GM12875 (cell line): ENCODE results near the gene SLC25A30.

ENCODE experiments used
- H3K4me3 ChIP-seq: one replicate; pipeline ENCODE4 v1.5.1; 2011; ENCODE audit warnings: low read depth, low read length, control low read depth
- CTCF ChIP-seq: IDR thresholded peaks from 2 replicates; pipeline ENCODE4 v1.5.1; 2011; ENCODE audit warnings: low read depth, mild to moderate bottlenecking, control low read depth, inconsistent platforms, low read length, moderate library complexity, borderline replicate concordance; ENCODE audit not compliant: insufficient read depth

Gene SLC25A30

GRCh38 chr13:45417790-45418534 is at the start of gene SLC25A30:
Gene SLC25A30 (minus strand): TSS chr13:45418373. CDS start chr13:45411425, 6,948 bp downstream.
- no peak for TF ChIP-seq CTCF
- peak within 1 kb of the TSS; percentile 67 for H3K4me3 ChIP-seq

- H3K4me3 ChIP-seq: no peak overlapping the region
- no peak for TF ChIP-seq CTCF
Measured at GRCh38 chr13:45466359-45466758, 48.2 kb upstream of the SLC25A30 start.

DNA sequence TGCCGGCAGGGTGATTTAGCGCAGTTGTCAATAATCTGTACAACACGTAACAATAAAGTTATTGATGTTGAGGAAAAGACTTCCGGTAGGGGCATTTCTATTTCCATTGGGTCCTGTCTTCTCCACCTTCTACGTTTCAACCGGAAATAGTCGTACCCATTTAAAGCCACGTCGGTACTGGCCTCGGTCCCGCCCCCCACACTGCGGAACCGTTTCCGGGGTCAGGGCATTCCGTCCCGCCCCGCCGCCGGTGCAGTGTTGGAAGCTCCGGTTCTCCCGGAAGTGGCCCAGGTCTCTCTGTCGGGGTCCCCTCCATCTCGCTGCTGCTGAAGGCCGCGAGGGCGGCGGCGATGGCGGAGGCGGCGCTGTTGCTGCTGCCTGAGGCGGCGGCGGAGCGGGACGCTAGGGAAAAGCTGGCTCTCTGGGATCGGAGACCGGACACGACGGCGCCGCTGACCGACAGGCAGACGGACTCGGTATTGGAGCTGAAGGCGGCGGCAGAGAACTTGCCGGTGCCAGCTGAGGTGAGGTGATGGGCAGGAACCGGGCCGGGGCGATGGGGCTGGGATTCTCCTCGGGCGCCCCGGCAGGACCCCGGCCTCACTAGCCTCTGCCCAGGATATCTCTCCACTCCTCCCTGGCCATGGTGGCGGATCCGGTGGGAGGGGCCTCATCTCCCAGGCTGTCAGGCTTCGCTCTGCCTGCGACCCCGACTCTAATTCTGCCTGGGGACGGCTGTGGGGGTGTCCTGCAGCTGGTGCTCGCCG is 46.7 kb upstream of the SLC25A30 start, which contains the start of gene COG3:
TSS of gene COG3 (plus strand) at position 253 of the 767 bp plus-strand sequence. CDS start at position 351, 98 bp downstream.
- peak within 1 kb of the TSS; percentile 99 for H3K4me3 ChIP-seq
- TF ChIP-seq CTCF: 0 out of 2 replicates have a peak, but pooled peaks have one; percentile 13

DNA sequence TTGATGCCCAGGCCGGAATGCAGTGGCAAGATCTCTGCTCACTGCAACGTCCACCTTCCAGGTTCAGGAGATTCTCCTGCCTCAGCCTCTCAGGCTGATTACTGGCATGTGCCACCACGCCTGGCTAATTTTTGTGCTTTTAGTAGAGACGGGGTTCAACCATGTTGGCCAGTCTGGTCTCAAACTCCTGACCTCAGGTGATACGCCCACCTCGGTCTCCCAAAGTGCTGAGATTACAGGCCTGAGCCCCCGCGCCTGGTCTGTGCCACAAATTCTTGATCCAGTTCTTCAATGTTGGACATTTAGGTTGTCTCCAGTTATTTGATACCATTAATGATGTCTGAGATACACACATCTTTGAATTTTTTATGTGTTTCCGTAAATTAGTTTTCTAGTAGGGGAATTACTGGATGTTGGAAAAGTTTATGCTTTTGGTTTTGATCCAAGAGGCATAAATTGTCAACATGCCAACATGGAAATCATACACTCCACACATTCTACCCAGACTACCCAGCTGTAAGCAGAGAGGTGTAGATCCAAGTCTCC is 46.0 kb upstream of the SLC25A30 start:
- H3K4me3 ChIP-seq: peak overlapping the region; percentile 99
- peak; percentile 53; the same call in 1 of the 2 replicates for TF ChIP-seq CTCF

DNA sequence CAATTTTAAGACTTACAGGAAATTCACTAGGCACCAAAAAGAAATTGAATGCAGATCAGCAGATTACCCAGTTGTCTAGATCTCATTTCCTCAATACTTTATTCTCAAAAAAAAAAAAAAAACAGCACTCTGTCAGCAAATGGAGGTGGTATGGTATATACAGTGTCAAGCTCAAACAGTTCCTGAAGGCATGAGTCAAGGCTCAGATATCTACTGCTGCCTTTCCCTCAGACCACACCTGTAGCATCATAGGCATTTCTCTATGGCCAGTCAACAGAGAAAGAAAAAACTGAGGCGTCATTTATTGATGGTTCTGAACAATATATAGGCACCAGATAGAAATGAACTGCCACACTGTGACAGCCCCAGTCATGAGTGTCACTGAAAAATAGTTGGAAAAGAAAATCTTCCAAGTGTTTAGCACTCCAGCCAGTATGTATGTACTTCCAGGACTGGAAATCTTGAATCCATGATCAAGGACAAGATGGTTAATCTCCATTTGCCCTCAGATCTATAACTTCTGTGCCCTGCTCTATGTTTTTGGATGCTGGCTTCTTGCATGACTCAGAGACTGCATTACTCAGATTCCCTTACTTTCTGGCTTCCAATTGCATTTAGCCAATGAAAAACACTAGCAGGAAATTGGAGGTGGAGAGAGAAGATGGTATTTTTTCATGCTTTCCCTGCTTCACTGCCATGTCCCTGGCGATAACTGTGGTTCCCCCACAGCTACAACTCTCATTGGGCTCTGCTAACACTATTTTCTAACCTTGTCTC is 38.2 kb upstream of the SLC25A30 start:
- H3K4me3 ChIP-seq: no peak overlapping the region

DNA sequence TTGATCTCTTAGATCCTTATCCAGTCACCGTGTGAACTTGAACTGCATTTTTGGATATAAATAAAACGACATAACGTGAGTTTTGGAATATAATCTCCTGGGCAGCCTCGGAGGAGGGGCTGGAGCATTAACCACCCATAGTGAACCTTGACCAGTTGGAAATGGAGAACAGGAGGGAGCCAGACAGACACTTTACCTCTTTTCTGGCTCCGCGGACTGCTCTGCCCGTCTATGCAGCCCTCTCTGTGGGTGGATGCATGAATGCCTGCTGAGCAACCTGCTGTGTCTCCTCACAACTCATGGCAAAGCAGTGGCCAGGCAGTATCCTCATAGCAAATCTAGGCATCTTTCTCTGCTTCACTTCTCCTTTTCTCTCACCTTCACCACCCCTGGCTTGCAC is 36.0 kb upstream of the SLC25A30 start:
- H3K4me3 ChIP-seq: no peak overlapping the region
- TF ChIP-seq CTCF: no peak

More for the DNA sequence above, 38.2 kb upstream of the SLC25A30 start:
- TF ChIP-seq CTCF: no peak
